Neural cell (in vitro differentiated cells): ENCODE results near the gene MAP2. TPM values are rescaled to one million over a fixed set of nuclear protein-coding genes. Genes with fewer than 3 reads are reported as not detected.

Source experiments
- H2AFZ ChIP-seq: fragments of 200-600, 300-800 bp; sonication (generic), shearing (Covaris generic); 2 replicates; pipeline ENCODE4 v1.6.0; 2014; ENCODE audit warnings: low read depth, mild to moderate bottlenecking, antibody characterized with exemption, low read length, moderate library complexity
- H3F3A ChIP-seq: fragments of 200-600 bp; shearing (Covaris generic); 2 replicates; pipeline ENCODE4 v1.6.1; 2016; ENCODE audit warnings: mild to moderate bottlenecking, moderate library complexity, mixed read lengths, antibody characterized with exemption, low read length; ENCODE audit not compliant: insufficient read depth, poor library complexity, severe bottlenecking
- H3K27ac ChIP-seq: fragments of 200-600, 300-800 bp; sonication (generic), shearing (Covaris generic); 2 replicates; pipeline ENCODE4 v1.5.1; 2014; ENCODE audit warnings: mild to moderate bottlenecking, low read length, moderate library complexity
- H3K27me3 ChIP-seq: fragments of 300-800, 200-600 bp; sonication (generic), shearing (Covaris generic); 2 replicates; pipeline ENCODE4 v1.6.0; 2014; ENCODE audit warnings: mild to moderate bottlenecking, low read depth, low read length, moderate library complexity; ENCODE audit not compliant: insufficient read depth
- H3K36me3 ChIP-seq: fragments of 300-800, 200-600 bp; sonication (generic), shearing (Covaris generic); 2 replicates; pipeline ENCODE4 v1.5.1; 2014; ENCODE audit warnings: mild to moderate bottlenecking, antibody characterized with exemption, low read length, moderate library complexity; ENCODE audit not compliant: insufficient read depth
- H3K4me2 ChIP-seq: fragments of 300-800, 200-600 bp; sonication (generic), shearing (Covaris generic); 2 replicates; pipeline ENCODE4 v1.6.0; 2014; ENCODE audit warnings: mild to moderate bottlenecking, low read length
- H3K4me3 ChIP-seq: fragments of 300-800, 200-600 bp; sonication (generic), shearing (Covaris generic); 2 replicates; pipeline ENCODE4 v1.5.1; 2014; ENCODE audit warnings: mild to moderate bottlenecking, low read length, moderate library complexity
- H3K79me2 ChIP-seq: fragments of 200-600 bp; shearing (Covaris generic); replicated peaks from 2 replicates; pipeline ENCODE4 v1.6.0; 2014; ENCODE audit warnings: mild to moderate bottlenecking, low read length, moderate library complexity; ENCODE audit not compliant: insufficient read depth
- H3K9ac ChIP-seq: fragments of 300-800, 200-600 bp; sonication (generic), shearing (Covaris generic); 2 replicates; pipeline ENCODE4 v1.6.1; 2016; ENCODE audit warnings: mild to moderate bottlenecking, low read length, mixed read lengths
- H3K9me2 ChIP-seq: fragments of 200-600 bp; shearing (Covaris generic); 2 replicates; pipeline ENCODE4 v1.6.1; 2016; ENCODE audit warnings: mild to moderate bottlenecking, low read length, mixed read lengths; ENCODE audit not compliant: insufficient read depth
- H3K9me3 ChIP-seq: fragments of 200-600, 300-800 bp; sonication (generic), shearing (Covaris generic); 2 replicates; pipeline ENCODE4 v1.6.1; 2016; ENCODE audit warnings: mild to moderate bottlenecking, mixed run types, low read length, moderate library complexity, mixed read lengths
- H4K20me1 ChIP-seq: fragments of 200-600 bp; shearing (Covaris generic); 2 replicates; pipeline ENCODE4 v1.6.1; 2016; ENCODE audit warnings: mild to moderate bottlenecking, mixed run types; ENCODE audit not compliant: insufficient read depth
- CTCF ChIP-seq: fragments of 450-650 bp; IDR thresholded peaks from 2 replicates; pipeline ENCODE4 v1.5.1; 2014; ENCODE audit warnings: antibody characterized with exemption, mild to moderate bottlenecking, moderate library complexity; ENCODE audit not compliant: poor library complexity, severe bottlenecking
- EP300 ChIP-seq: fragments of 450-650 bp; conservative IDR thresholded peaks from 2 replicates; pipeline ENCODE4 v1.6.1; 2014; ENCODE audit warnings: antibody characterized with exemption, mild to moderate bottlenecking, moderate library complexity; ENCODE audit not compliant: poor library complexity, severe bottlenecking
- EZH2 ChIP-seq: fragments of 200-600, 300-800 bp; shearing (Covaris generic), sonication (generic); IDR thresholded peaks from 2 replicates; pipeline ENCODE4 v1.6.1; 2014; ENCODE audit warnings: antibody characterized with exemption, low read length, borderline replicate concordance, mild to moderate bottlenecking; ENCODE audit not compliant: insufficient read depth, poor library complexity, severe bottlenecking
- MXI1 ChIP-seq: fragments of 450-650 bp; conservative IDR thresholded peaks from 2 replicates; pipeline ENCODE4 v1.6.1; 2014; ENCODE audit warnings: antibody characterized with exemption, mild to moderate bottlenecking; ENCODE audit not compliant: poor library complexity, severe bottlenecking
- POLR2AphosphoS5 ChIP-seq: IDR thresholded peaks from 2 replicates; pipeline ENCODE4 v1.6.1; 2012
- RAD21 ChIP-seq: fragments of 450-650 bp; conservative IDR thresholded peaks from 2 replicates; pipeline ENCODE4 v1.6.1; 2014; ENCODE audit warnings: antibody characterized with exemption, mild to moderate bottlenecking, moderate library complexity
- REST ChIP-seq: IDR thresholded peaks from 2 replicates; pipeline ENCODE4 v1.6.1; 2012; ENCODE audit warnings: borderline replicate concordance
- SMC3 ChIP-seq: fragments of 450-650 bp; conservative IDR thresholded peaks from 2 replicates; pipeline ENCODE4 v1.6.1; 2014; ENCODE audit warnings: antibody characterized with exemption, mild to moderate bottlenecking, moderate library complexity; ENCODE audit not compliant: poor library complexity
- TAF1 ChIP-seq: IDR thresholded peaks from 2 replicates; pipeline ENCODE4 v1.6.1; 2012; ENCODE audit warnings: low read depth
- polyA plus RNA-seq: library from polyadenylated mRNA; depleted of rRNA; stranded (reverse); fragments of >200 nt; gene quantifications from 2 replicates; pipeline ENCODE4 v1.2.3, GENCODE V29; 2014

MAP2 gene
- polyA plus RNA-seq, 1 donor from 2014 or later = 450 TPM

- no peak overlapping the region for H3K9ac ChIP-seq
- H3K27me3 ChIP-seq = no peaks in the 10 kb centered on the region
- no peaks in the 10 kb centered on the region for H3F3A ChIP-seq
- no peaks in the 10 kb centered on the region for H3K9me3 ChIP-seq
- no peak overlapping the region for H2AFZ ChIP-seq
- no peaks in the 10 kb centered on the region for H3K9me2 ChIP-seq
- H3K27ac ChIP-seq = no peak overlapping the region
- no peak overlapping the region for H3K4me2 ChIP-seq
- no peaks in the 10 kb centered on the region for H4K20me1 ChIP-seq
- no peaks in the 10 kb centered on the region for H3K79me2 ChIP-seq
- H3K36me3 ChIP-seq = no peaks in the 10 kb centered on the region
- H3K4me3 ChIP-seq = no peak overlapping the region
- TF ChIP-seq EP300 (no peak), CTCF (no peak), REST (no peak), SMC3 (no peak), EZH2 (no peak), POLR2AphosphoS5 (no peak), MXI1 (no peak), RAD21 (no peak), TAF1 (no peak)
These were observed 28.6 kb upstream of the MAP2 start for GRCh38 chr2:209395229-209395628.

- Histone ChIP-seq H3K9ac (no peak overlapping the region), H2AFZ (no peak overlapping the region), H3K27me3 (no peaks in the 10 kb centered on the region), H3K9me2 (no peaks in the 10 kb centered on the region), H3F3A (no peaks in the 10 kb centered on the region), H3K27ac (no peak overlapping the region), H3K79me2 (no peaks in the 10 kb centered on the region), H4K20me1 (no peaks in the 10 kb centered on the region), H3K4me2 (no peak overlapping the region), H3K4me3 (no peak overlapping the region), H3K9me3 (no peaks in the 10 kb centered on the region), H3K36me3 (no peaks in the 10 kb centered on the region)
- TF ChIP-seq REST = no peak
- no peak for TF ChIP-seq POLR2AphosphoS5
- TF ChIP-seq CTCF = no peak
- TF ChIP-seq MXI1 = no peak
- no peak for TF ChIP-seq RAD21
- TF ChIP-seq TAF1 = no peak
- no peak for TF ChIP-seq SMC3
- TF ChIP-seq EP300 = no peak
- TF ChIP-seq EZH2 = no peak
These were observed 28.2 kb upstream of the MAP2 start for GRCh38 chr2:209395652-209396051.
